Effector memory CD8-positive, alpha-beta T cell (primary cell): ENCODE data around the gene CCL17.
"Not testable (repeated sequence)": the region's sequence is repeated elsewhere in the genome, so short reads cannot be mapped to it uniquely, and the experiment has no call there.

Experiments used
- ATAC-seq: fragments of 150-1000 bp; cut with Tn5 transposase; replicated peaks from 2 replicates; pipeline ENCODE4 v1.10.0; 2021; ENCODE audit warnings: mild to moderate bottlenecking, moderate library complexity
- DNase-seq, 3 experiments: peaks; one replicate each; pipeline ENCODE4 v3.0.0; 2021
- H3K27ac Mint-ChIP-seq, 2 donors: one replicate each; pipeline ENCODE4 v1.8.0; 2022; ENCODE audit warnings: mild to moderate bottlenecking in 2 of 2, mixed read lengths in 2 of 2, moderate library complexity in 2 of 2
- H3K27me3 Mint-ChIP-seq, 2 donors: one replicate each; pipeline ENCODE4 v1.8.0; 2022; ENCODE audit warnings: mixed read lengths in 2 of 2
- H3K36me3 Mint-ChIP-seq: one replicate; pipeline ENCODE4 v1.8.0; 2022; ENCODE audit warnings: mild to moderate bottlenecking, moderate library complexity, mixed read lengths; ENCODE audit not compliant: insufficient read depth
- H3K4me1 Mint-ChIP-seq, 2 donors: one replicate each; pipeline ENCODE4 v1.8.0; 2022; ENCODE audit warnings: low read depth in 2 of 2, mixed read lengths in 2 of 2
- H3K4me3 Mint-ChIP-seq, 2 donors: one replicate each; pipeline ENCODE4 v1.8.0; 2022; ENCODE audit warnings: mild to moderate bottlenecking in 2 of 2, mixed read lengths in 2 of 2, moderate library complexity in 2 of 2
- H3K9me3 Mint-ChIP-seq, 2 donors: one replicate each; pipeline ENCODE4 v1.8.0; 2022; ENCODE audit warnings: mixed read lengths in 2 of 2

The CCL17 gene

GRCh38 chr16:57372372-57373116 is 32.0 kb upstream of the CCL17 start, which contains the start of gene CX3CL1:
TSS of gene CX3CL1 (plus strand) at chr16:57372490. CDS start at chr16:57372569, 79 bp downstream.
- ATAC-seq (no peak), DNase-seq (no peak)
- H3K4me3 Mint-ChIP-seq, result no peak within 1 kb of the TSS
- H3K36me3 Mint-ChIP-seq, result peaks cover 3% of the 10 kb centered on the region
- peaks cover 7 to 53% of the 10 kb centered on the region in 2 donors for H3K27me3 Mint-ChIP-seq
- H3K4me1 Mint-ChIP-seq, result peaks cover 0 to 4% of the 10 kb centered on the region in 2 donors
- no peaks in the 10 kb centered on the region for H3K9me3 Mint-ChIP-seq
- no peak within 1 kb of the TSS for H3K27ac Mint-ChIP-seq

- peaks cover 7 to 45% of the 10 kb centered on the region in 2 donors for H3K27me3 Mint-ChIP-seq
- DNase-seq, result no peak
- H3K36me3 Mint-ChIP-seq, result no peaks in the 10 kb centered on the region
- H3K4me3 Mint-ChIP-seq, result no peak overlapping the region
- no peak for ATAC-seq
- no peak overlapping the region for H3K27ac Mint-ChIP-seq
- H3K9me3 Mint-ChIP-seq, result no peaks in the 10 kb centered on the region
- H3K4me1 Mint-ChIP-seq, result peaks cover 0 to 5% of the 10 kb centered on the region in 2 donors
Observed at GRCh38 chr16:57373117-57373947, 31.2 kb upstream of the CCL17 start.

- Mint-ChIP-seq H3K4me3 (no peak overlapping the region), H3K27me3 (peaks cover 7 to 38% of the 10 kb centered on the region in 2 donors), H3K4me1 (peaks cover 0 to 5% of the 10 kb centered on the region in 2 donors), H3K36me3 (no peaks in the 10 kb centered on the region), H3K27ac (no peak overlapping the region), H3K9me3 (no peaks in the 10 kb centered on the region)
- ATAC-seq (no peak), DNase-seq (no peak)
Observed at GRCh38 chr16:57374067-57374534, 30.5 kb upstream of the CCL17 start.

DNA sequence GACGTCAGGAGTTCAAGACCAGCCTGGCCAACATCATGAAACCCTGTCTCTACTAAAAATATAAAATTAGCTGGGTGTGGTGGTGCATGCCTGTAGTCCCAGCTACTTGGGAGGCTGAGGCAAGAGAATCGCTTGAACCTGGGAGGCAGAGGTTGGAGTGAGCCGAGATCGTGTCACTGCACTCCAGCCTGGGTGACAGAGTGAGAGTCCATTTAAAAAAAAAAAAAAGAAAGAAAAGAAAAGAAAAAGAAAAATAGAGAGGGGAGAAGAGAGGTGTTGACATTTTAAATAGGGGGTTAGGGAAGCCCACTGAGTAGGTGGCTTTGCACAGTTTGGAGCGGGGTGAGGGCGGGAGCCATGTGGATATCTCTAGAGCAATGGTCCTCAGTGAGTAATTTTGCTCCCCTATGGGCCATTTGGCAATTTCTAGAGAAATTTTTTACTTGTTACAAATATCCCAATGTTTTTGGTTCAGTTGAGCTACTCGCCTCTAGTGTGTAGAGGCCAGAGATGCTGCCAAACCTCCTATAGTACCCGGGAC is 29.6 kb upstream of the CCL17 start:
- not testable (repeated sequence) for H3K36me3 Mint-ChIP-seq, H3K4me1 Mint-ChIP-seq

GRCh38 chr16:57376313-57376818 is 28.2 kb upstream of the CCL17 start:
- DNase-seq, result no peak
- no peaks in the 10 kb centered on the region for H3K9me3 Mint-ChIP-seq
- no peak overlapping the region for H3K27ac Mint-ChIP-seq
- no peaks in the 10 kb centered on the region for H3K36me3 Mint-ChIP-seq
- no peak overlapping the region for H3K4me3 Mint-ChIP-seq
- peaks cover 7 to 24% of the 10 kb centered on the region in 2 donors for H3K27me3 Mint-ChIP-seq
- ATAC-seq, result no peak
- peaks cover 0 to 5% of the 10 kb centered on the region in 2 donors for H3K4me1 Mint-ChIP-seq

More for the DNA sequence above, 29.6 kb upstream of the CCL17 start:
- peaks cover 7 to 29% of the 10 kb centered on the region in 2 donors for H3K27me3 Mint-ChIP-seq
- H3K9me3 Mint-ChIP-seq, H3K27ac Mint-ChIP-seq, ATAC-seq, DNase-seq, H3K4me3 Mint-ChIP-seq: not testable (repeated sequence)

GRCh38 chr16:57377080-57377841 is 27.3 kb upstream of the CCL17 start:
- peaks cover 7 to 18% of the 10 kb centered on the region in 2 donors for H3K27me3 Mint-ChIP-seq
- no peak overlapping the region for H3K27ac Mint-ChIP-seq
- H3K4me1 Mint-ChIP-seq, result peaks cover 0 to 5% of the 10 kb centered on the region in 2 donors
- H3K4me3 Mint-ChIP-seq, result no peak overlapping the region
- no peaks in the 10 kb centered on the region for H3K36me3 Mint-ChIP-seq
- DNase-seq (no peak), ATAC-seq (peak; percentile 12)
- H3K9me3 Mint-ChIP-seq, result no peaks in the 10 kb centered on the region

DNA sequence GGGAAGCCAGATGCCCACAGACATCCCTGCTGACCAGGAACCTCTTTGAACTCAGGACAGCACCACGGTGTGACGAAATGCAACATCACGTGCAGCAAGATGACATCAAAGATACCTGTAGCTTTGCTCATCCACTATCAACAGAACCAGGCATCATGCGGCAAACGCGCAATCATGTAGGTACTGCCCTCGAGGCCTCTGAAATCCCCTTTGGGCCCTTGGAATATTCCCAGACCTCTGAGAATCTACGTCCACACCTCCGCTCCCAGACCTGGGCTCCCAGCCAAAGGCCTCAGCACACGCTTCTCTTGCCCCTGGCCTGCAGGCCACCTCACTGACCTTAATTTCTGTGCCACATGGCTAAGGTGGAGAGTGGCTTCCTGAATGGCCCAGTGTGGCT is 25.0 kb upstream of the CCL17 start:
- Mint-ChIP-seq H3K9me3 (no peaks in the 10 kb centered on the region), H3K27me3 (no peaks in the 10 kb centered on the region), H3K27ac (no peak overlapping the region), H3K36me3 (no peaks in the 10 kb centered on the region), H3K4me3 (no peak overlapping the region), H3K4me1 (peaks cover 0 to 8% of the 10 kb centered on the region in 2 donors)
- ATAC-seq (no peak), DNase-seq (no peak)

- Mint-ChIP-seq H3K4me1 (peaks cover 0 to 8% of the 10 kb centered on the region in 2 donors), H3K36me3 (no peaks in the 10 kb centered on the region), H3K4me3 (no peak overlapping the region), H3K27ac (no peak overlapping the region), H3K27me3 (no peaks in the 10 kb centered on the region), H3K9me3 (no peaks in the 10 kb centered on the region)
- DNase-seq (no peak), ATAC-seq (peak; percentile 14)
Observed at GRCh38 chr16:57380671-57381462, 23.7 kb upstream of the CCL17 start.

GRCh38 chr16:57381791-57382534 is 22.6 kb upstream of the CCL17 start:
- Mint-ChIP-seq H3K9me3 (no peaks in the 10 kb centered on the region), H3K4me1 (peaks cover 0 to 11% of the 10 kb centered on the region in 2 donors), H3K27me3 (no peaks in the 10 kb centered on the region), H3K27ac (no peak overlapping the region), H3K4me3 (no peak overlapping the region), H3K36me3 (no peaks in the 10 kb centered on the region)
- DNase-seq (no peak), ATAC-seq (no peak)

GRCh38 chr16:57382535-57383275 is 21.9 kb upstream of the CCL17 start:
- peak overlapping the region in 1 of 2 donors; percentile 19 for H3K27ac Mint-ChIP-seq
- H3K36me3 Mint-ChIP-seq, result no peaks in the 10 kb centered on the region
- H3K27me3 Mint-ChIP-seq, result peaks cover 0 to 7% of the 10 kb centered on the region in 2 donors
- peaks cover 0 to 7% of the 10 kb centered on the region in 2 donors for H3K4me1 Mint-ChIP-seq
- H3K4me3 Mint-ChIP-seq, result no peak overlapping the region
- DNase-seq (no peak), ATAC-seq (no peak)
- no peaks in the 10 kb centered on the region for H3K9me3 Mint-ChIP-seq
